ENCODE data around the gene AURKAIP1. TPM values are rescaled to one million over a fixed set of nuclear protein-coding genes. Genes with fewer than 3 reads are reported as not detected.

AURKAIP1 gene
- total and polyA plus RNA-seq, 2 donors (not counting 1 experiment from before 2014, with no cell fraction given), result 42.2 to 85.2 TPM

- Histone ChIP-seq H3K4me2 (ENCODE audit: extremely low read depth, insufficient read depth, low read length) (peak within 1 kb of the TSS; percentile 92), H2AFZ (ENCODE audit: low read length) (peak within 1 kb of the TSS; percentile 53), H3K27ac (ENCODE audit: insufficient read depth, low read length) (peak within 1 kb of the TSS; percentile 92), H3K4me3 (replicated peaks in 1 of 4; ENCODE audit: control extremely low read depth in 1 of 4, insufficient read depth in 1 of 4, low read depth in 3 of 4, low read length in 4 of 4) (peak within 1 kb of the TSS; percentile 68 to 86 (median 84)), H3K27me3 (ENCODE audit: control insufficient read depth, insufficient read depth, low read length) (no peaks in the 10 kb centered on the region), H3K4me1 (ENCODE audit: control insufficient read depth, extremely low read depth, insufficient read depth, low read length) (peaks cover 19% of the 10 kb centered on the region), H3K36me3 (ENCODE audit: control insufficient read depth, insufficient read depth, low read length) (peaks cover 11% of the 10 kb centered on the region), H3K9me3 (ENCODE audit: control insufficient read depth, insufficient read depth, low read depth, low read length) (no peaks in the 10 kb centered on the region), H3K9ac (ENCODE audit: insufficient read depth, low read length) (peak within 1 kb of the TSS; percentile 96), H4K20me1 (ENCODE audit: control insufficient read depth, extremely low read depth, insufficient read depth, low read length) (no peaks in the 10 kb centered on the region), H3K79me2 (ENCODE audit: control insufficient read depth, insufficient read depth, low read length) (peaks cover 55% of the 10 kb centered on the region)
- DNase-seq (ENCODE audit: low read depth in 2 of 2), result peak; percentile 78 to 89
- TF ChIP-seq CTCF (conservative IDR thresholded peaks at IDR 0.05 in 1 of 2, IDR thresholded peaks at IDR 0.05 in 1 of 2; ENCODE audit: low read depth in 1 of 2, low read length in 2 of 2) (no peak), EZH2 (IDR thresholded peaks at IDR 0.05; ENCODE audit: low read length, missing control alignments) (no peak)
These were observed 50.3 kb downstream of the AURKAIP1 start, which contains the start of the genes CPTP and INTS11 for GRCh38 chr1:1324524-1325287. TSS of gene CPTP (plus strand) at chr1:1324802. CDS start at chr1:1326911, 2,109 bp downstream. TSS of gene INTS11 (minus strand) at chr1:1324660. CDS start at chr1:1324608, 52 bp downstream.

GRCh38 chr1:1324084-1324523 is 50.9 kb downstream of the AURKAIP1 start:
- Histone ChIP-seq H3K36me3 (ENCODE audit: control insufficient read depth, insufficient read depth, low read length) (peaks cover 15% of the 10 kb centered on the region), H3K9me3 (ENCODE audit: control insufficient read depth, insufficient read depth, low read depth, low read length) (no peaks in the 10 kb centered on the region), H2AFZ (ENCODE audit: low read length) (no peak overlapping the region), H3K27me3 (ENCODE audit: control insufficient read depth, insufficient read depth, low read length) (no peaks in the 10 kb centered on the region), H3K4me2 (ENCODE audit: extremely low read depth, insufficient read depth, low read length) (peak overlapping the region; percentile 35), H3K27ac (ENCODE audit: insufficient read depth, low read length) (peak overlapping the region; percentile 92), H4K20me1 (ENCODE audit: control insufficient read depth, extremely low read depth, insufficient read depth, low read length) (no peaks in the 10 kb centered on the region), H3K79me2 (ENCODE audit: control insufficient read depth, insufficient read depth, low read length) (peaks cover 61% of the 10 kb centered on the region), H3K4me1 (ENCODE audit: control insufficient read depth, extremely low read depth, insufficient read depth, low read length) (peaks cover 19% of the 10 kb centered on the region), H3K9ac (ENCODE audit: insufficient read depth, low read length) (peak overlapping the region; percentile 96), H3K4me3 (replicated peaks in 1 of 4; ENCODE audit: control extremely low read depth in 1 of 4, insufficient read depth in 1 of 4, low read depth in 3 of 4, low read length in 4 of 4) (peak overlapping the region; percentile 53 to 85 (median 84))
- no peak for DNase-seq (ENCODE audit: low read depth in 2 of 2)
- TF ChIP-seq EZH2 (IDR thresholded peaks at IDR 0.05; ENCODE audit: low read length, missing control alignments) (no peak), CTCF (conservative IDR thresholded peaks at IDR 0.05 in 1 of 2, IDR thresholded peaks at IDR 0.05 in 1 of 2; ENCODE audit: low read depth in 1 of 2, low read length in 2 of 2) (no peak)

Other genes with a start within 250 kb of the AURKAIP1 start
- under 0.01 TPM in 1 of 2 replicates, not detected in the other for gene TTLL10, start 201.3 kb downstream of the AURKAIP1 start, total RNA-seq
- gene TTLL10, start 201.3 kb downstream of the AURKAIP1 start, polyA plus RNA-seq, result not detected in 2 replicates
- gene TNFRSF18, start 168.6 kb downstream of the AURKAIP1 start, total RNA-seq, result 0.77 and 1.3 TPM in 2 replicates
- gene TNFRSF18, start 168.6 kb downstream of the AURKAIP1 start, polyA plus RNA-seq, result 0.10 TPM in 1 of 2 replicates, not detected in the other
- under 0.01 and 0.17 TPM in 2 replicates for gene TNFRSF4, start 161.1 kb downstream of the AURKAIP1 start, total RNA-seq
- gene TNFRSF4, start 161.1 kb downstream of the AURKAIP1 start, polyA plus RNA-seq, result 0.05 TPM in 1 of 2 replicates, not detected in the other
- gene SDF4, start 143.2 kb downstream of the AURKAIP1 start, total RNA-seq, result 81.9 and 127 TPM in 2 replicates
- gene SDF4, start 143.2 kb downstream of the AURKAIP1 start, polyA plus RNA-seq, result 133 and 180 TPM in 2 replicates
- gene B3GALT6, start 143.0 kb downstream of the AURKAIP1 start, total RNA-seq, result 19.3 and 19.5 TPM in 2 replicates
- 15.7 and 17.9 TPM in 2 replicates for gene B3GALT6, start 143.0 kb downstream of the AURKAIP1 start, polyA plus RNA-seq
- 1.0 and 4.1 TPM in 2 replicates for gene C1QTNF12, start 128.5 kb downstream of the AURKAIP1 start, total RNA-seq
- gene C1QTNF12, start 128.5 kb downstream of the AURKAIP1 start, polyA plus RNA-seq, result 0.27 and 0.60 TPM in 2 replicates
- gene UBE2J2, start 101.4 kb downstream of the AURKAIP1 start, total RNA-seq, result 39.5 and 47.2 TPM in 2 replicates
- 32.3 and 50.9 TPM in 2 replicates for gene UBE2J2, start 101.4 kb downstream of the AURKAIP1 start, polyA plus RNA-seq
- 1.0 and 2.5 TPM in 2 replicates for gene SCNN1D, start 94.8 kb downstream of the AURKAIP1 start, total RNA-seq
- 0.44 TPM in 2 replicates for gene SCNN1D, start 94.8 kb downstream of the AURKAIP1 start, polyA plus RNA-seq
- gene ACAP3, start 67.3 kb downstream of the AURKAIP1 start, total RNA-seq, result 34.7 and 50.9 TPM in 2 replicates
- 15.3 and 15.7 TPM in 2 replicates for gene ACAP3, start 67.3 kb downstream of the AURKAIP1 start, polyA plus RNA-seq
- gene PUSL1, start 66.6 kb downstream of the AURKAIP1 start, total RNA-seq, result 12.7 and 13.1 TPM in 2 replicates
- 7.1 and 9.6 TPM in 2 replicates for gene PUSL1, start 66.6 kb downstream of the AURKAIP1 start, polyA plus RNA-seq
- 46.2 and 69.2 TPM in 2 replicates for gene INTS11, start 50.5 kb downstream of the AURKAIP1 start, total RNA-seq
- 44.1 and 73.0 TPM in 2 replicates for gene INTS11, start 50.5 kb downstream of the AURKAIP1 start, polyA plus RNA-seq
- 9.0 and 10.1 TPM in 2 replicates for gene CPTP, start 50.4 kb downstream of the AURKAIP1 start, total RNA-seq
- 6.0 and 6.2 TPM in 2 replicates for gene CPTP, start 50.4 kb downstream of the AURKAIP1 start, polyA plus RNA-seq
- gene TAS1R3, start 43.9 kb downstream of the AURKAIP1 start, total RNA-seq, result 0.17 and 0.26 TPM in 2 replicates
- 0.01 and 0.02 TPM in 2 replicates for gene TAS1R3, start 43.9 kb downstream of the AURKAIP1 start, polyA plus RNA-seq
- gene DVL1, start 25.8 kb downstream of the AURKAIP1 start, total RNA-seq, result 78.3 and 107 TPM in 2 replicates
- 9.1 and 12.5 TPM in 2 replicates for gene DVL1, start 25.8 kb downstream of the AURKAIP1 start, polyA plus RNA-seq
- gene MXRA8, start 16.7 kb downstream of the AURKAIP1 start, total RNA-seq, result 262 and 397 TPM in 2 replicates
- gene MXRA8, start 16.7 kb downstream of the AURKAIP1 start, polyA plus RNA-seq, result 205 and 239 TPM in 2 replicates
- gene CCNL2, start 24.1 kb upstream of the AURKAIP1 start, total RNA-seq, result 87.1 and 102 TPM in 2 replicates
- 70.5 and 116 TPM in 2 replicates for gene CCNL2, start 24.1 kb upstream of the AURKAIP1 start, polyA plus RNA-seq
- gene MRPL20, start 32.1 kb upstream of the AURKAIP1 start, total RNA-seq, result 80.1 and 81.7 TPM in 2 replicates
- gene MRPL20, start 32.1 kb upstream of the AURKAIP1 start, polyA plus RNA-seq, result 150 and 188 TPM in 2 replicates
- 1.3 and 2.0 TPM in 2 replicates for gene ANKRD65, start 46.1 kb upstream of the AURKAIP1 start, total RNA-seq
- 0.84 and 1.9 TPM in 2 replicates for gene ANKRD65, start 46.1 kb upstream of the AURKAIP1 start, polyA plus RNA-seq
- 2.6 and 3.1 TPM in 2 replicates for gene VWA1, start 60.5 kb upstream of the AURKAIP1 start, total RNA-seq
- 1.7 and 2.5 TPM in 2 replicates for gene VWA1, start 60.5 kb upstream of the AURKAIP1 start, polyA plus RNA-seq
- gene ATAD3C, start 74.5 kb upstream of the AURKAIP1 start, total RNA-seq, result under 0.01 and 0.17 TPM in 2 replicates
- gene ATAD3C, start 74.5 kb upstream of the AURKAIP1 start, polyA plus RNA-seq, result not detected in 2 replicates
- 14.4 and 15.0 TPM in 2 replicates for gene ATAD3B, start 96.6 kb upstream of the AURKAIP1 start, total RNA-seq
- 7.0 and 11.6 TPM in 2 replicates for gene ATAD3B, start 96.6 kb upstream of the AURKAIP1 start, polyA plus RNA-seq
- 14.4 and 18.0 TPM in 2 replicates for gene ATAD3A, start 137.0 kb upstream of the AURKAIP1 start, total RNA-seq
- gene ATAD3A, start 137.0 kb upstream of the AURKAIP1 start, polyA plus RNA-seq, result 12.5 and 19.8 TPM in 2 replicates
- 4.9 and 5.4 TPM in 2 replicates for gene TMEM240, start 165.4 kb upstream of the AURKAIP1 start, total RNA-seq
- gene TMEM240, start 165.4 kb upstream of the AURKAIP1 start, polyA plus RNA-seq, result 1.3 and 1.4 TPM in 2 replicates
- gene SSU72, start 199.7 kb upstream of the AURKAIP1 start, total RNA-seq, result 65.1 and 72.7 TPM in 2 replicates
- 127 and 135 TPM in 2 replicates for gene SSU72, start 199.7 kb upstream of the AURKAIP1 start, polyA plus RNA-seq
- gene FNDC10, start 224.9 kb upstream of the AURKAIP1 start, total RNA-seq, result 0.50 and 0.77 TPM in 2 replicates
- 1.6 and 2.0 TPM in 2 replicates for gene FNDC10, start 224.9 kb upstream of the AURKAIP1 start, polyA plus RNA-seq
- 74.3 and 77.3 TPM in 2 replicates for gene MIB2, start 240.3 kb upstream of the AURKAIP1 start, total RNA-seq
- gene MIB2, start 240.3 kb upstream of the AURKAIP1 start, polyA plus RNA-seq, result 4.6 and 7.1 TPM in 2 replicates